ENCODE results near the gene CD52. TPM values are rescaled to one million over a fixed set of nuclear protein-coding genes. Genes with fewer than 3 reads are reported as not detected.

CD52 gene
- total RNA-seq, 4 donors from 2014 or later = 4.8 TPM; not detected in 3

GRCh38 chr1:26345718-26346117 lies 28.0 kb downstream of the CD52 start:
- 67 to 88% methylated on average over 5 to 8 of the region's 15 CpGs for WGBS, 2 donors
- H3K4me1 ChIP-seq = no peaks in the 10 kb centered on the region
- no peaks in the 10 kb centered on the region for H3K36me3 ChIP-seq

GRCh38 chr1:26346274-26347033 lies 28.7 kb downstream of the CD52 start:
- no peaks in the 10 kb centered on the region for H3K36me3 ChIP-seq
- no peaks in the 10 kb centered on the region for H3K4me1 ChIP-seq
- H3K27ac ChIP-seq = no peak overlapping the region
- no peak overlapping the region for H3K4me3 ChIP-seq
- 70 to 75% methylated on average over 10 of the region's 10 CpGs for WGBS, 2 donors
- TF ChIP-seq POLR2A (IDR thresholded peaks at IDR 0.05) (no peak), EP300 (IDR thresholded peaks at IDR 0.05) (no peak)
- TF ChIP-seq, protein P1, sequence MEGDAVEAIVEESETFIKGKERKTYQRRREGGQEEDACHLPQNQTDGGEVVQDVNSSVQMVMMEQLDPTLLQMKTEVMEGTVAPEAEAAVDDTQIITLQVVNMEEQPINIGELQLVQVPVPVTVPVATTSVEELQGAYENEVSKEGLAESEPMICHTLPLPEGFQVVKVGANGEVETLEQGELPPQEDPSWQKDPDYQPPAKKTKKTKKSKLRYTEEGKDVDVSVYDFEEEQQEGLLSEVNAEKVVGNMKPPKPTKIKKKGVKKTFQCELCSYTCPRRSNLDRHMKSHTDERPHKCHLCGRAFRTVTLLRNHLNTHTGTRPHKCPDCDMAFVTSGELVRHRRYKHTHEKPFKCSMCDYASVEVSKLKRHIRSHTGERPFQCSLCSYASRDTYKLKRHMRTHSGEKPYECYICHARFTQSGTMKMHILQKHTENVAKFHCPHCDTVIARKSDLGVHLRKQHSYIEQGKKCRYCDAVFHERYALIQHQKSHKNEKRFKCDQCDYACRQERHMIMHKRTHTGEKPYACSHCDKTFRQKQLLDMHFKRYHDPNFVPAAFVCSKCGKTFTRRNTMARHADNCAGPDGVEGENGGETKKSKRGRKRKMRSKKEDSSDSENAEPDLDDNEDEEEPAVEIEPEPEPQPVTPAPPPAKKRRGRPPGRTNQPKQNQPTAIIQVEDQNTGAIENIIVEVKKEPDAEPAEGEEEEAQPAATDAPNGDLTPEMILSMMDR (IDR thresholded peaks at IDR 0.05) = no peak
- H3K9me3 ChIP-seq = no peaks in the 10 kb centered on the region
- no peak for DNase-seq (ENCODE audit: low spot score in 2 of 2)
- H3K27me3 ChIP-seq = no peaks in the 10 kb centered on the region

More at GRCh38 chr1:26345718-26346117, 28.0 kb downstream of the CD52 start:
- TF ChIP-seq, protein P1 (IDR thresholded peaks at IDR 0.05) = no peak
- TF ChIP-seq POLR2A (IDR thresholded peaks at IDR 0.05) (no peak), EP300 (IDR thresholded peaks at IDR 0.05) (no peak)
- Histone ChIP-seq H3K4me3 (no peak overlapping the region), H3K9me3 (no peaks in the 10 kb centered on the region), H3K27ac (no peak overlapping the region), H3K27me3 (no peaks in the 10 kb centered on the region)
- no peak for DNase-seq (ENCODE audit: low spot score in 2 of 2)

- no peaks in the 10 kb centered on the region for H3K4me1 ChIP-seq
- TF ChIP-seq, protein P1 (IDR thresholded peaks at IDR 0.05) = no peak
- TF ChIP-seq EP300 (IDR thresholded peaks at IDR 0.05) = no peak
- no peak for TF ChIP-seq POLR2A (IDR thresholded peaks at IDR 0.05)
- peaks cover 0 to 6% of the 10 kb centered on the region in 2 donors for H3K27me3 ChIP-seq
- DNase-seq (ENCODE audit: low spot score in 2 of 2) = no peak
- WGBS, 2 donors = 78 to 81% methylated on average over 7 of the region's 7 CpGs
- no peak overlapping the region for H3K27ac ChIP-seq
- no peak overlapping the region for H3K4me3 ChIP-seq
- no peaks in the 10 kb centered on the region for H3K9me3 ChIP-seq
- H3K36me3 ChIP-seq = no peaks in the 10 kb centered on the region
These were observed 31.6 kb downstream of the CD52 start for GRCh38 chr1:26349188-26349876.

- Histone ChIP-seq H3K27me3 (peaks cover 0 to 10% of the 10 kb centered on the region in 2 donors), H3K27ac (no peak overlapping the region), H3K4me1 (no peaks in the 10 kb centered on the region), H3K9me3 (no peaks in the 10 kb centered on the region), H3K4me3 (no peak overlapping the region), H3K36me3 (no peaks in the 10 kb centered on the region)
- DNase-seq (ENCODE audit: low spot score in 2 of 2) = no peak
- TF ChIP-seq, protein P1 (IDR thresholded peaks at IDR 0.05) = no peak
- no peak for TF ChIP-seq POLR2A (IDR thresholded peaks at IDR 0.05)
- no peak for TF ChIP-seq EP300 (IDR thresholded peaks at IDR 0.05)
- 82 to 83% methylated on average over 5 of the region's 5 CpGs for WGBS, 2 donors
These were observed 32.1 kb downstream of the CD52 start for GRCh38 chr1:26349877-26350244.

DNA sequence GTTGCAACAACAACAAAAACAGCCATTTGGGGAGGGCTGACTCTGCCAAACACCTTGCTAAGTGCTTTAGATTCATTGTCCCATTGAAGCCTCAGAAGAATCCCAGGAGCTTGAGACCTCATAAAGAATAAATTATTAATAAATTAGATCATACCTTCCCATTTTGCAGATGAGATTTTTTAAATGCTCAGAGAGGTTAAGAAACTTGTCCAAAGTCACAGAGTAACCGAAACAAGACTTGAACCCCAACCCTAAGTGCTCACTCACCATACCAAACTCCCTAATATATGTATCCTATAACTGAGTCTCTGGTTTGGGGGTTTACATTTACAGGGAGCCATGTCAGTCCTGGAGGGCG lies 32.6 kb downstream of the CD52 start:
- no peaks in the 10 kb centered on the region for H3K4me1 ChIP-seq
- H3K27ac ChIP-seq = no peak overlapping the region
- H3K9me3 ChIP-seq = no peaks in the 10 kb centered on the region
- H3K27me3 ChIP-seq = peaks cover 0 to 10% of the 10 kb centered on the region in 2 donors
- DNase-seq (ENCODE audit: low spot score in 2 of 2) = no peak
- WGBS, 2 donors = 74 to 75% methylated on average over 2 of the region's 2 CpGs
- H3K4me3 ChIP-seq = no peak overlapping the region
- TF ChIP-seq EP300 (IDR thresholded peaks at IDR 0.05) = no peak
- TF ChIP-seq POLR2A (IDR thresholded peaks at IDR 0.05) = no peak
- TF ChIP-seq, protein P1 (IDR thresholded peaks at IDR 0.05) = no peak
- no peaks in the 10 kb centered on the region for H3K36me3 ChIP-seq
